ELF-1 (cell line): Measurements from ENCODE around the gene MAN1C1.
A peak's percentile ranks its signal among the peaks of the same experiment; 100 is the strongest.

ENCODE experiments used
- DNase-seq: peaks from one replicate; pipeline ENCODE4 v3.0.0-alpha.2; 2016; ENCODE audit warnings: low read depth, low spot score

The MAN1C1 gene

DNA sequence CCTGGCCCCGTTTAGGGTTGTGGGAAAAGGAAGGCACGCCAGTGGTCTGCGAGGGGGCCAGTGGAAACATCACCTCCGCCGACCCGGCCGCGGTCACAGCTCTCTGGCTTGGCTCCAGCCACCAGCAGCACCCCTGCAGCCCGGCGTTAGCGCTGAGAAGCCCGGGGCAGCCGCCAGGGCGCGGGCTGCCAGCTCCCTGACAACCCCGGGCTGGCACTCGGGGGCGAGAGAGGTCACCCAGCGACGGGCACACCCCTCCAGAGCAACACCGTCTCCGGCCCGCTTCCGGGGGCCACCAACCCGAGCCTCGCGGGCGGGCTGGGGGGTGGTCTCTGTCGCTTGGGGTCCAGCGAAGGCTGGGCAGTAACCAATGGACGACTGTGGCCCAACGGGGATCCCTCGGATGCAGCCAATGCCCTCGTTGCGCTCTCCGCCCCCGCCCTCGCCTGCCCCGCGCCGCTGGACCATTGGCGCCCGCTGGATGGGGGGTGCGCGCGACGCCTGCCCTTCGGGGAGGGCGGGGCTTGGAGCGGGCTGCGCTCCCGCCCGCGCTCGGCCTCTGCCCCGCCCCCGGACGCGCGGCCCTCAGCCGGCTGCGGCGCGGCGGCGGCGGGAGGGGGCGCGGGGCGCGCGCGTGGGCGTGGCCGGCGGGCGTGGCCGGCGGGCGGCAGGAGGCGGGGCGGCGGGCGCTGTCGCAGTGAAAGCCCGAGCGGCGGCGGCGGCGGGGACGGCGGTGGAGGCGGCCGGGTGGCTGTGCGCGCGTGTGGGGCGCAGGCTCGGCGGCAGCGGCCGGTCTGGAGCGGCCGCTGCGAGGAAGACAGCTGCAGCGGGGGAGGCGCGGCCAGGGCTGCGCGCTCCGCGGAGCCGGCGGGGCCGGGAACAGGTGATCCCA is at the start of gene MAN1C1:
Gene MAN1C1, plus strand, starts transcription at position 697 of the 892 bp plus-strand sequence. CDS start 1,007 bp downstream, outside the sequence.
- peak; percentile 89 for DNase-seq

DNA sequence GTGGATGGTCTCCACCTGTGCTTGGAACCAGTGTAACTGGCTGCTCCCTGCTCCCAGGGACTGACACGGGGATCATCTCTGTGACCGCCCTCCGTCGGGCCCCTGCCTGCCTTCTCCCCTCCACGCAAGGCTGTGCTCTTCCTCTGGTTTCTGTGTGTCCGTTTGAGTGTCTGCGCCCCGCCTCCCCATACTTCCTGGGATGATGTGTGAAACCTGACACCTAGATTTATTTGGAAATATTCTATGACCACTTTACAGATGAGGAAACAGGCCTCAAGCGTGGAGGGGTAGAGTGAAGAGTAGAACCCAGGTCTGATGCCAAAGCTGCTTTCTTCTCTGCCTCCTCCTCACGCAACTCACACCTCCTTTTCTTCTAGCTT is 48.9 kb upstream of the MAN1C1 start:
- no peak for DNase-seq

DNA sequence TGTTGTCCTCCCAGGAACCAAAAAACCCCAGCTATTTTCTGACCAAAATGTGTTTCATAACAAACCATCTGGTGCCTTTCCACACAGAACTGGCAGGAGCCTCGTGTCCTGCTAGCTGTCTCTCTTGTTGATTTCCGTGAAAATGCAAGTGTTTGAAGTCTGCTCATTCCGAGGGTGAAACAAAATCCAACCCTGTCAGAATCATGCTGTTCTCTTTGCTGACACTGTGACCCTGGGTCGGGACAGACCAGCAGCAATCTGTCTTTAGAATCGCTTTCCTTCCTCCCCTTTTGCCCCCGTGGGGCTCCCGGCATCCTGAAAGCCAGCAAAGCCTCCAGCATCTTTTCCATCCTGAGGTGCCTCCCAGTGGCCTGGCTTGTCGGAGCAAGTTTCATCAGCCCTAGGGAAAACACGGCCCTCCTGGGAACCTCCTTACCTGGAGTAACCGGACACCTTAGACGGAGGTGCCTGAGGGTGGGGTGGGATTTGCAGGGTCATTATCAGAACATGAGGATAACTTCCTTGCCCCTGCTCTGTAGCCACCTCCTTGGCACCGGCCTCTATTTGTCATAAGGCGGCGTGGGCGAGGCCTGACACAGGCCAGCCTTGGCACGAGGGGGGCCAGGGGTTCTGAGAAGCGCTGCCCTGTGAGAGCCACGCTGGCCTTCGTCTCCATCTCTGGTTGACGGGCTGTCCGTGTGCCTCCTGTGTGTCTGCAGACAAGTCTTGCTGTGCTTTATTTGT is 48.3 kb upstream of the MAN1C1 start:
- peak; percentile 95 for DNase-seq

GRCh38 chr1:25568834-25569596 is 47.6 kb upstream of the MAN1C1 start:
- peak; percentile 56 for DNase-seq

DNA sequence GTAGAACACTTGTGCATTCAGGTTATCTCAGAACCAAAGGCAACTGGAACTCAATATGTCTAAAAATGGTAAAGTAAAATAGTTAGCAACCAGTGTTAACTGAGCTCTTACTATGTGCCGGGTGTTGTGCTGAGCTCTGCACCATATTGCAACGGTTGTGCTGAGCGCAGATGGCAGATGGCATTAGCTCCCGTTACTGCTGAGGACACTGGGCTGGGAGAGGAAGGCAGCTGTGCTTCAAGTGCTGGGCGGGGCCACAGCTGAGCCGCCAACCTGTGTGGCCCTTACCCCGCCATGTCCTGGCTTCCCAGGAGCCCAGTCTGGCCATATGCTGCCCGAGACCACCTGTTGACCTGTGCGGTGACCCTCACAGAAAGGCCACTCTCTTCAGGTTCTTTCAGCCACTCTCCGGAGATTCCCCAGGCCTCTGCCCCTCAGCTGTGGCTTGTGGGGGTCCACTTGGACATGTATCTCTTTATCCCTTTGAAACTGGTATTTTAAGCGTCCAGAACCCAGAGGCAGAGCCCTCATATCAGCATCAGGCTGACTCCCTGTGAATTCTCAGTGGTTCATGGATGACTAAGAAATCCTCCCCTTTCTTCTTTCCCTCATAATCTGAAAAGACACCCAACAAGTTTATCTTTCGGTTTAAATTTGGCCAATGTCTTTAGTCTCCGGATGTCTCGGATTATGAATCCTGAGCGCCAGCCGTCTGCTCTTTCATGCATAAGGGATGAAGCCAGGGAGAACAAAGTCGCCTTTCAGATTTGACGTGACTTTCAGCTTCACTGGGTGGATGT is 46.8 kb upstream of the MAN1C1 start:
- no peak for DNase-seq

GRCh38 chr1:25570798-25571521 is 45.6 kb upstream of the MAN1C1 start:
- DNase-seq: no peak

GRCh38 chr1:25571522-25571970 is 45.0 kb upstream of the MAN1C1 start:
- no peak for DNase-seq

GRCh38 chr1:25572107-25572506 is 44.5 kb upstream of the MAN1C1 start:
- DNase-seq: no peak

- DNase-seq: peak; percentile 75
These were observed 43.6 kb upstream of the MAN1C1 start for GRCh38 chr1:25572708-25573590.

DNA sequence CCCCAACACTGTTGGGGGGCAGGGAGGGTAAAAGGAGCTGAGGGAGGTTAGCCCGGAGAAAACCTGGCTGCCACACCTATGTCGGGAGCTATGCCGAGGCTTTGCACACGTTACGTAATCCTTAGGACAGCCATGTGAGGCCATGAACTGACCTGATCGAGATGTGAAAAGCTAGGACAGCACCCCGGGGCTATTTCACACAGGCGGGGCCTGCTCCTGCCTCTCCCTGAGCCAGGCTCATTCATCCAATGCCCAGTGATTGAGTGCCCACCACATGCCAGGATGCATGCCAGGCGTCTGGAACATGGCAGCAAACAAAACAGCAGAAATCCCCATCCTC is 43.0 kb upstream of the MAN1C1 start:
- DNase-seq: peak; percentile 45

- no peak for DNase-seq
These were observed 42.6 kb upstream of the MAN1C1 start for GRCh38 chr1:25573961-25574360.

- DNase-seq: no peak
These were observed 41.4 kb upstream of the MAN1C1 start for GRCh38 chr1:25575191-25575590.

DNA sequence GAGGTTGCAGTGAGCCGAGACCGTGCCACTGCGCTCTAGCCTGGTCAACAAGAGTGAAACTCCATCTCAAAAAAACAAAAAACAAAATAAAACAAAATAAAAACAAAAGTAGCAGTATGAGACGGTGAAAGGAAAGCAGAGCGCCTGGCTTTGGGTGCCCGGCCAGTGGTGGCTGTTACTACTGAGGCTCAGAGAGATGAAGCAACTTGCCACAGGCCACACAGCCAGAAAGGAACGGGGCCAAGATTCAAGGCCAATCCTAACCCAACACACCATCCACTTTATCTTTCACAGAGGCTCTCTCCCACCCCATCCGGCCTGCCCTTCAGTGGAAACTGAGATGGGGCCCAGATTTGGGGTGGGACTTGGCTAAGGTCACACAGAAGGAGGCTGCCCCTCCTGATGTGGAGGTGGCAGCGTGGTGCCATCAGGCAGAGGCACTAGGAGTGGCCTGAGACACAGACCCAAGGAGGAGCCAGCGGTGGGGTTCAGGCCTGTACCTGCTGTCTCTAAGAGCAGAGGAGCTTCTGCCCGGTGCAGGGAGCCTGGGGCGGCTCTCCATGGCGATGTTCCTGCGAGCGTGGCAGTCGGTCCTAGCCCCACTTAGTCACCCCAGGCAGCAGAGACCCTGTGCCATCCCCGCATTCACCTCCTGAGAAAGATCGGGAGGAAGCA is 40.0 kb upstream of the MAN1C1 start:
- no peak for DNase-seq

DNA sequence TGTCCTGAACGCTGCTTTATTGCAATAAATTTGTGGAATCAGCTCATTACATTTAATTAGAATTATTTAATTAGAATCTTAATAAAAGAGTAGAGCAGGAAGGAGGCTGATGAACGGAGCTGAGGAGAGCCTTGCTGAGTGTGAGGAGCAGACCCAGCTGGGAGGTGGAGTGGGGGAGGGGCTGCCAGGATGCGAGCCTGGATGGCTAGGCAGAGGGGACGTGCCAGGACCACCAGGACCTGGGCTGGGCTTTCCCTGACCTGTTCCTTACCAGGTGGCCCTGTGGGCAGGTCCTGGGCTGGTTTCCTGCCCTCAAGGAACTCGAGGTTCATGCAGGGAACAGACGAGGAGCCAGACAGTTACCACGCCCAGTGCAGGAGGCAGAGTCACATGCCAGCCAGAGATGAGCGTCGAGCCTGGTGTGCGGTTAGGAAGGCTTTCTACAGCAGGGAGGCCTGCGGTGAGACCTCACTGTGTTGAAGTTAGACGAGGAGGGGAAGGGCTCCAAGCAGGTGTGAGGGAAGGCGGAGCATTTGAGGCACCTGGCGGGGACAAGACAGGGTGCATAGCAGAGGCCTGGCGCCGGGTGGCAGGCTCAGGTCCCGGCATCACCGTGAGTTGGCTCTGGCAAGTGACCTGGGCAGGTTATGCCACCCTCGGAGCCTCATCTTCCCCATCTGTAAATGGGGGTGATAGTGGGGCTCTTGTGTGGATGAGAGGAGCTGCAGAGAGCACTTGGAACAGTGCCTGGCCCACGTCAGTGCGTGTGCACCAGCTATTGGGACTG is 39.3 kb upstream of the MAN1C1 start:
- no peak for DNase-seq

DNA sequence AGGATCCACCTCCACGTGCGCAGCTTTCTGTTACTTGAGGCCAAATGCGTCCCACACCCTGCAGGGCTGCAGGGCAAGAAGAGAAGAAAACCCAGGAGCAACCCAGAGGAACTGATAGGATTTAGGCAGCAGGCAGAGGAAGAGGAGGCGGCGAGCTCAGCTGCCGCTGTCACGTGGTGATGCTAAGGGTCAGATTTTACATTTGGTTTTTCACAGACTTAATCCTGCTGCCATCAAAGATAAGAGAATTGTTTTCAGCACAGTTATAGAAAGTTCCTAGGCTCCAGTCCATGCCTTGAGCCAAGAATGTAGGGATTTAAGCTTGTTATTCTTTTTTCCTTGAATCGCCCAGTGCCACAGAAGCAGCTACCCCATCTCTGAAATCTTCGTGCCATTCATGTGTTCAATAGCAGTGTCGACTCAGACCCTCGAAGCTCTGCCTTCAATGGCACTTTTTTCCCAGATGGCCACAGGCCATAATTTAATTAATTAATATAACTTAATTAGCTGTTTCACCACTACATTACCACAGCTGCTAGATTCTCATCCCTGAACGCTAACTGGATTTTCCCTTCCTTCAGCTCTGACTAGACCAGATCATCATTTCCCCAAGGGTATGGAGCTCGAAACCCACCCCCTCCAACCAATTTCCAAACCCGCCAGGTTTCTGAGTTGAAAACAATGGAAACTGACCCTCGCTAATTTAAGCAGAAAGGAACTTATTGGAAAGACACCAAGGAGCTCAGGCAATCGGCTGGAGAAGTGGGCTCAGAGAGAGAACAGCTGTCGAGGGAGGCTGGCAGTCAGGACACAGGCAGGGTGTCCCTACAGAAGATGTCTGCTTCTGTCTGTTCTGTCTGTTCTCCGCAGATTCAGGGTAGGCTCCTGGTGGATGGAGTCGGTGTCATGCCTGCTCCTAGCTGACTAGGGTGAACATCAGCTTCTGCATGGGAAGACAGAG is 37.0 kb upstream of the MAN1C1 start:
- no peak for DNase-seq

DNA sequence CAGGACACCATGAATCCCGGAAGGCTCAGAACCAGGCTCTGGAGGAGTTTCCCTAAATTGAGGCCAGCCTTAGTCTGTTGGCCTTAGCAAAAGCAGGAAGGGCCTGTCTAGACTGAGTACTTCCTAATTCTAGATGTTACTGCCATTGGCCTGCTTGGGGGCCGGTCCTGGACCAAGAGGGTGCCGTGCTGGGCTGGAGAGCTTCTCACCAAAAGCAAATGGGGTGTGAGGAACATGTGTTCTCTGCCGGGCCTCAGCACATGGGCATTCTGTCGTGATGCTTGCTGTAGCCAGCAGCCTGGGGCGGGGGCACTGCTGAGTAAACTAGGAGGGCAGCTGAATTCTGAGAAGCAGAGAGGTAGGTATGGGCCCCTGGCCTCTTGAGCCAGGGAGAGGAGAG is 35.7 kb upstream of the MAN1C1 start:
- peak; percentile 47 for DNase-seq

- peak; percentile 18 for DNase-seq
These were observed 34.8 kb upstream of the MAN1C1 start for GRCh38 chr1:25581764-25582163.
